GM19455 (cell line): ENCODE measurements around the gene RMND5A.

Experiments used
- ATAC-seq: cut with Tn5 transposase; IDR thresholded peaks from one replicate; pipeline ENCODE4 v1.9.1; 2021; ENCODE audit not compliant: unreplicated experiment

The RMND5A gene

GRCh38 chr2:86790134-86790675 is 70.1 kb downstream of the RMND5A start:
- no peak for ATAC-seq

DNA sequence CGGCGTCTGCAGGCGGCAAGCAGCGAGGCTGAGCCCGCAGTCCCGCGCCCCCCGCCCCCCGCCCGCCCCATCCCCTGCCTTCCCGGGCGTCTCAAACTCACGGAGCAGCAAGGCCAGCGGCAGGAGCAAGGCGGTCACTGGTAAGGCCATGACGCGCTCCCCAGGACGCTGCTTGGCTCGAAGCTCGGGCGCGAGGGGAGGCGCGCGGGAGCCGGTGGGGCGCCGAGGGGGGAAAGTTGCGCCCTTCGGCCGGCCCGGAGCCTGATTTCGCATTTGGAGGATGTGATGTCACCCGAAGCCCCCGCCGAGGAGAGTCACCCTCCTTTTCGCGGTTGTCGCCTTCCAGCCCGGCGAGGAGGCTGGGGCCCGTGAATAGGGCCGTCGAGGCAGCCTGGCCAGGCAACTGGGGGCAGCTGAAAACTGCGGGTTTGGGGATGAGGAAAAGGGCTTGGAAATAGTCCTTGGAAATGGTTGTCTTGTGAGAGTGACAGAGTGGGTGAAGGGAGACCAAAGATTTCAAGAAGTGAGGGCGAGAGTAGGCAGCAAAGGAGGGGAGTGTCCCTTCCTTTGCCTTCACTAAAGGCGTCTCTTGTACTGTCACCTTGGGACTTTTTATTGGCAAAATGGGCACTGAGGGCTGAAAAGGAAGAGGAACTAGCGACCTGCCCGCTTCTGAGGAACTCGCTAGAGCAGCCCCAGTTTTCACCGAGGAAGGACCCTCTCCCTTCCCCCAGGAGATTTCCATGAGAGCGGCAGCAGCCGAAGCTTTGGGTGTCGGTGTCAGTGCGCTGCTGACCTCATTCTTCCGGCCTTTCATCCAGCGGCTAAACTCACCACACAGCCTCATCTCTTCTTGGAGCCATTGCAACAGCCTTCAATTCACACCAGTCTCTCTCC is 70.8 kb downstream of the RMND5A start, which contains the start of gene CD8A:
CD8A (minus strand) TSS at position 238 of the 897 bp plus-strand sequence; CDS start at position 150, 88 bp downstream.
- no peak for ATAC-seq

- ATAC-seq: no peak
Observed at GRCh38 chr2:86791573-86791972, 71.5 kb downstream of the RMND5A start.

DNA sequence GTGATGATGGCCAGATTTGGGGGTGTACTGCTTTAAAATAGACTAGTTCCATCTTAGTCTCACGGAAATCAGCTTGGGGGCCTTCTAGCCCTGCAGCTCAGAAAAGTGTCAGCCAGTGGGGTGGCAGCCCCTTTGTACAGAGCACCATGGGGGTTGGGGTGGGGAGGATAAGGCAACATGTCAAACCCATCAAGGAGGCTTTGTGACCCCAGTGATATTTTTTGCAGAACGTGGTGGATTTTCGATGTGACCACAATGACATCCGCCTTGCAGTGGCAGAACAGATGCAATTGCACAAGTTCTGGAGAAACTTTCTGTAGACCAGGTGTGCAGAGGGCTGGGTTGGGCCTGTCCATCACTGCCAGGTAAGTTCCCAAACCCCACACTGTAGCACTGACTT is 73.7 kb downstream of the RMND5A start:
- ATAC-seq: no peak

DNA sequence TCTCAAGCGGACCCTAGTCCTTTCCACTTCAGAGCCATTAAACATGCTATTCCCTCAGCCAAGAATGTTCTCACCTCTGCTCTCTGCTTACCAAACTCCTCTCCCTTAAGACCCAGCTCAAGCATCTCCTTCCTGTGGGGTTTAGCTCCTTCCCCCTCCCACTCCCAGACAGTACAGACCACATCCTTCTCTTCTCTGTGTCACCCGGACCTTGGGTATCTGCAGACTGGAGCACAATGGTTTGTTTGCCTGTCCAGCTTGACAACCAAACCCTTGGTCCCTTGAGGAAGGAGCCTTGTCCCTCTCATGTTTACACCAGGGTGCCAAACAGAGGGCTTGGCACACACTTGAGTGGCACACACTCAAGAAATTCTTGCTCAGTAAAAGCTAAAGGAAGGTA is 74.8 kb downstream of the RMND5A start:
- ATAC-seq: no peak

DNA sequence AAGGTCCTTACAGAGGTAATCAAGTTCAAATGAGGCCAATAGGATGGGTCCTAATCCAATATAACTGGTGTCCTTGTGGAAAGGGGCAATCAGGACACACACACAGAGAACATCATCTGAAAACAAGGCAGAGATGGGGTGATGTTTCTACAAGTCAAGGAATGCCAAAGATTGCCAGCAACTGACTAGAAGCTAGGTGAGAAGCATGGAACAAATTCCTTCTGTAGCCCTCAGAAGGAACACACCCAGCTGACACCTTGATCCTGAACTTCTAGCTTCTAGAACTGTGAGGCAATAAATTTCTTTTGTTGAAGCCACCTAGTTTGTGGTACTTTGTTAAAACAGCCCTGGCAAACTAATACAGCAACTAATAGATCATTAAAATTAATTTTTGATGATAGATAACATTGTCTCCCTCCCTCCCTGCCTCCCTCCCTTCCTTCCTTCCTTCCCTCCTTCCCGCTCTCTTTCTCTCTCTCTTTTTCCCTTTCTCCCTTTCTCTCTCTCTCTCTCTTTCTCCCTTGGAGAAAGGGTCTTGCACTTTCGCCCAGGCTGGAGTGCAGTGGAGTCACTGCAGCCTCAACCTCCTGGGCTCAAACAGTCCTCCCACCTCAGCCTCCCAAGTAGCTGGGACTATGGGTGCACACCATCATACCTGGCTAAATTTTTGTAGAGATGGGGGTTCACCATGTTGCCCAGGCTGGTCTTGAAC is 80.9 kb downstream of the RMND5A start:
- no peak for ATAC-seq

- no peak for ATAC-seq
Observed at GRCh38 chr2:86806059-86806857, 86.2 kb downstream of the RMND5A start.

- no peak for ATAC-seq
Observed at GRCh38 chr2:86807133-86807467, 87.0 kb downstream of the RMND5A start.

DNA sequence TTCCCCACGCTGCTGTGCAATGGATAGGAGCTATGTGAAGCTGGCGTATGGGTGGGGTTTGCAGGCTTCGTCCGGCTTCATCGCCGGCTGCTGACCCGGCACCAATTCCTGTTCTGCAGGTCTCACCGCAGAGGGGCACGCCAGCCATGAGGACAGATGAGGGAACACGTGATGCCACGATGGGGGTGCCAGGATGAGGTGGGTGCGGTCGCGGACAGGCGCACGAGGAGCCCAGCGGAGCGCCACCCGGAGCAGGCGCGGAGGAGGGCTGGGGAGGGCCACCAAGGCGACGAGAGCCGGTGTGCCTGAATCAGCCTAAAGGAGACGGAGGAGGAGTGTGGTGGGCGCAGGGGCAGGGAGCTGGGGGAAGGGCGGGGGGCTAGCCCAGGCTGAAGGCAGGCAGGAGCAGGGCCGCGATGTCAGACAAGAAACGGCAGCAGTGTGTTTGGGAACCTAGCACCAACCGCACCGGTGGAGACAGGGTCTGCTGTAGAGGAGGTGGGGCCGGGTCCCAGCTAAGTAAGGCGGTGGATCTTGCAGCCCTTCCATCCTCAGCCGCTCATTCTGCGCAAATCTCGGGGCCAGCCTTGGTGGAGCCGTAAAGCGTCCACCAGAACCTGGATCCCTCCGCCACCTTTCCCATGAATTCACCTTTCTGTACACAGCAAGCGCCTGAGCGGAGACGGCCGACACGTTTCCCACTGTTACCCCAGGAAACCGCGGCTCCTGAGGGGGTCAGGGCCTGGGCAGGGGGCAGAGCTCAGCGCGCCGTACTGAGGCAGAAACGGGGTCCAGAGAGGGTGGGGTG is 87.6 kb downstream of the RMND5A start:
- no peak for ATAC-seq

GRCh38 chr2:86808315-86809161 is 88.4 kb downstream of the RMND5A start:
- peak; percentile 86 for ATAC-seq

GRCh38 chr2:86809481-86810121 is 89.5 kb downstream of the RMND5A start:
- ATAC-seq: no peak

GRCh38 chr2:86815611-86816010 is 95.5 kb downstream of the RMND5A start:
- no peak for ATAC-seq

DNA sequence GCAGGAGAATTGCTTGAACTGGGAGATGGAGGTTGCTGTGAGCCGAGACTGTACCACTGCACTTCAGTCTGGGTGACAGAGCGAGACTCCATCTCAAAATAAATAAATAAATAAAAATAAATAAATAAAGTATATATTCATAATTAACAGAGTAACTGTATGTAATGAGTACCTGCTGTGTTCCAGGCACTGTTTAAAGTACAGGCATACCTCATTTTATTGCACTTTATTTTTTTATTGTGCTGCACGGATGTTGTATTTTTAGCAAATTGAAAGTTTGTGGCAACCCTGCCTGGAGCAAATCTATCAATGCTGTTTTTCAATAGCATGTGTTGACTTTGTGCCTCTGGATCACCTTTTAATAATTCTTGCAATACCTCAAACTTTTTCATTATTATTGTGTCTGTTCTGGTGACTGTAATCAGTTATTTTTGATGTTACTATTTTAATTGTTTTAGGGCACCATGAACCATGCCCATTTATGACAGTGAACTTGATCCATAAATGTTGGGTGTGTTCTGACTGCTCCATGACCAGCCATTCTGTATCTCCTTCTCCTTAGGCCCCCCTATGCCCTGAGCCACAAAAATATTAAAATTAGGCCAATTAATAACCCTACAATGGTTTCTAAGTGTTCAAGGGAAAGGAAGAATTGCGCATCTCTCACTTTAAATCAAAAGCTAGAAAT is 98.2 kb downstream of the RMND5A start:
- no peak for ATAC-seq

GRCh38 chr2:86818957-86819356 is 98.9 kb downstream of the RMND5A start:
- no peak for ATAC-seq

- ATAC-seq: no peak
Observed at GRCh38 chr2:86821306-86821705, 101.2 kb downstream of the RMND5A start.

- no peak for ATAC-seq
Observed at GRCh38 chr2:86821842-86822241, 101.8 kb downstream of the RMND5A start.

GRCh38 chr2:86822668-86823345 is 102.7 kb downstream of the RMND5A start:
- no peak for ATAC-seq
